HG03108 (cell line): ENCODE results near the gene CARD19.

ENCODE experiments used
- ATAC-seq: cut with Tn5 transposase; IDR thresholded peaks from one replicate; pipeline ENCODE4 v1.9.1; 2021; ENCODE audit warnings: moderate library complexity; ENCODE audit not compliant: unreplicated experiment

CARD19 gene

GRCh38 chr9:93061791-93062763 lies 33.9 kb upstream of the CARD19 start:
- peak; percentile 31 for ATAC-seq

- peak; percentile 85 for ATAC-seq
Observed at GRCh38 chr9:93064392-93065134, 31.5 kb upstream of the CARD19 start.

GRCh38 chr9:93065135-93065720 lies 30.8 kb upstream of the CARD19 start:
- no peak for ATAC-seq

GRCh38 chr9:93066978-93067603 lies 28.9 kb upstream of the CARD19 start:
- ATAC-seq = no peak

- ATAC-seq = no peak
Observed at GRCh38 chr9:93068956-93069355, 27.1 kb upstream of the CARD19 start.

- ATAC-seq = no peak
Observed at GRCh38 chr9:93071464-93071863, 24.6 kb upstream of the CARD19 start.

GRCh38 chr9:93072383-93072795 lies 23.6 kb upstream of the CARD19 start:
- ATAC-seq = no peak

GRCh38 chr9:93076101-93076791 lies 19.8 kb upstream of the CARD19 start:
- ATAC-seq = no peak

GRCh38 chr9:93076792-93077128 lies 19.3 kb upstream of the CARD19 start:
- ATAC-seq = no peak

- no peak for ATAC-seq
Observed at GRCh38 chr9:93077367-93077766, 18.6 kb upstream of the CARD19 start.

- ATAC-seq = no peak
Observed at GRCh38 chr9:93077811-93078210, 18.2 kb upstream of the CARD19 start.

GRCh38 chr9:93079371-93079770 lies 16.6 kb upstream of the CARD19 start:
- no peak for ATAC-seq

GRCh38 chr9:93080406-93080805 lies 15.6 kb upstream of the CARD19 start:
- no peak for ATAC-seq

- ATAC-seq = no peak
Observed at GRCh38 chr9:93081081-93081529, 14.9 kb upstream of the CARD19 start.

- ATAC-seq = no peak
Observed at GRCh38 chr9:93081931-93082330, 14.1 kb upstream of the CARD19 start.

GRCh38 chr9:93082841-93083411 lies 13.1 kb upstream of the CARD19 start:
- no peak for ATAC-seq

- no peak for ATAC-seq
Observed at GRCh38 chr9:93083592-93084470, 12.2 kb upstream of the CARD19 start.

- ATAC-seq = no peak
Observed at GRCh38 chr9:93084471-93084881, 11.5 kb upstream of the CARD19 start.

- ATAC-seq = no peak
Observed at GRCh38 chr9:93085676-93086075, 10.3 kb upstream of the CARD19 start.
